ENCODE measurements around the gene KIF12. TPM values are rescaled to one million over a fixed set of nuclear protein-coding genes. Genes with fewer than 3 reads are reported as not detected.
A peak's percentile ranks its signal among the peaks of the same experiment; 100 is the strongest.

Gene KIF12
- total and polyA plus RNA-seq, 2 of the 13 experiments (the other 11 are each of a cell fraction or from before 2014, with no cell fraction given): 1.8 to 12.5 TPM

DNA sequence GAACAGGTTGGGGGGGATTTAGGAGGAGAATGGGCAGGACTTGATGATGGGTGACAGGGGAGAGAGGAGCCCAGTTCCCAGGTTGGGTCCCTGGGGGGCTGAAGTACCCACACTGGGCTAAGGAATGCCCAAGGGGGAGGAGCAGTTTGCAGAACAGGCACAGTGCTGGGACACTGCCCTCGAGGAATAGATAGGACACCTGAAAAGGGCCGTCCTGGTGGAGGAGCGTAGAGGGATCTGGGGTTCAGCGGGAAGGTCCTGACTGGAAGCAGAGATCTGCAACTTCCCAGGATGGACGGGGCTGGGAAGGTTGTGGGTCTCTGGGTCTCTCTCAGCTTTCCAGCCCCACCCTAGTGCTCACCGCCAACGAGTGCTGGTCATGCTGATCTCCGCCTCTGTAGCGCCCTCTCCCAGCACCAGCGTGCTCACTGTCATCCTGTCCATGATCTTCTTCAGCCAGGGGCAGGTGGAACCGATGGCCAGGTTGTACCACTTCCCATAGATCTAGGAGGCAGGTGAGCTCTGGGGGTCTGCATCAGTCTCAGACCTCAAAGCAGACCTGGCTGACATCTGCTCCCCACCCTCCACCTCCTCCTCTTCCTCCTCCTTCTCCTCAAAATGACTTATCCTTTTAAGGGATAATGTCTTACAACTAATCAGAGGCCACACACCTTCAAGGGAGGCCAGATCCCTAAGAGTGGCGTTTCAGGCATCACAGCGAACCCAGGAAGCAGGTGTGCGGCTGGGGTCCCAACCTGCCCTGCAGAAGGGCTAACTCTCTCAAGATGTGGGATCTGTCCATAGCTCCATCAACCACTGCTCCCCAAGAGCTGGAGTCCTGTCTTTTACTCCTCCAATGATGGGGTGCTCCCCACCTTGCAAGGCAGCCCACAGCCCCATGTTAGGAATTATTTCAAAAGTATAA, 22.6 kb downstream of the KIF12 start (continued):
- TF ChIP-seq ZNF180 (CRISPR knock-in tag; IDR thresholded peaks at IDR 0.05; ENCODE audit: borderline replicate concordance, low read depth) (no peak), POLR2G (IDR thresholded peaks at IDR 0.05; ENCODE audit: low read depth, low read length) (peak; percentile 6; the same call in 1 of the 2 replicates), ZNF260 (CRISPR knock-in tag; IDR thresholded peaks at IDR 0.05; ENCODE audit: borderline replicate concordance, low read depth) (no peak), MXD4 (CRISPR knock-in tag; IDR thresholded peaks at IDR 0.05) (no peak; the same call in 1 of the 2 replicates), CBX1 (IDR thresholded peaks at IDR 0.05; ENCODE audit: low read depth) (no peak), PAF1 (CRISPR knock-in tag; IDR thresholded peaks at IDR 0.05) (no peak), ZC3H4 (CRISPR knock-in tag; IDR thresholded peaks at IDR 0.05; ENCODE audit: borderline replicate concordance) (no peak), ZSCAN9 (CRISPR knock-in tag; IDR thresholded peaks at IDR 0.05; ENCODE audit: borderline replicate concordance) (0 out of 2 replicates have a peak, but pooled peaks have one; percentile 53), ZNF484 (CRISPR knock-in tag; IDR thresholded peaks at IDR 0.05; ENCODE audit: borderline replicate concordance, low read depth) (no peak), ZNF530 (CRISPR knock-in tag; IDR thresholded peaks at IDR 0.05; ENCODE audit: low read depth) (no peak), HNF4A (CRISPR knock-in tag; IDR thresholded peaks at IDR 0.05) (no peak), NFRKB (IDR thresholded peaks at IDR 0.05) (no peak), ZBTB8A (CRISPR knock-in tag; IDR thresholded peaks at IDR 0.05; ENCODE audit: borderline replicate concordance, low read depth) (no peak), PRMT3 (CRISPR knock-in tag; IDR thresholded peaks at IDR 0.05; ENCODE audit: borderline replicate concordance, low read depth) (no peak), ZNF841 (CRISPR knock-in tag; IDR thresholded peaks at IDR 0.05; ENCODE audit: borderline replicate concordance) (no peak)
- TF ChIP-seq, protein P1, sequence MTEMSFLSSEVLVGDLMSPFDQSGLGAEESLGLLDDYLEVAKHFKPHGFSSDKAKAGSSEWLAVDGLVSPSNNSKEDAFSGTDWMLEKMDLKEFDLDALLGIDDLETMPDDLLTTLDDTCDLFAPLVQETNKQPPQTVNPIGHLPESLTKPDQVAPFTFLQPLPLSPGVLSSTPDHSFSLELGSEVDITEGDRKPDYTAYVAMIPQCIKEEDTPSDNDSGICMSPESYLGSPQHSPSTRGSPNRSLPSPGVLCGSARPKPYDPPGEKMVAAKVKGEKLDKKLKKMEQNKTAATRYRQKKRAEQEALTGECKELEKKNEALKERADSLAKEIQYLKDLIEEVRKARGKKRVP (CRISPR knock-in tag; IDR thresholded peaks at IDR 0.05): no peak
- TF ChIP-seq, protein P2, sequence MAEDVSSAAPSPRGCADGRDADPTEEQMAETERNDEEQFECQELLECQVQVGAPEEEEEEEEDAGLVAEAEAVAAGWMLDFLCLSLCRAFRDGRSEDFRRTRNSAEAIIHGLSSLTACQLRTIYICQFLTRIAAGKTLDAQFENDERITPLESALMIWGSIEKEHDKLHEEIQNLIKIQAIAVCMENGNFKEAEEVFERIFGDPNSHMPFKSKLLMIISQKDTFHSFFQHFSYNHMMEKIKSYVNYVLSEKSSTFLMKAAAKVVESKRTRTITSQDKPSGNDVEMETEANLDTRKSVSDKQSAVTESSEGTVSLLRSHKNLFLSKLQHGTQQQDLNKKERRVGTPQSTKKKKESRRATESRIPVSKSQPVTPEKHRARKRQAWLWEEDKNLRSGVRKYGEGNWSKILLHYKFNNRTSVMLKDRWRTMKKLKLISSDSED (CRISPR knock-in tag; IDR thresholded peaks at IDR 0.05): no peak
- TF ChIP-seq, protein P3, sequence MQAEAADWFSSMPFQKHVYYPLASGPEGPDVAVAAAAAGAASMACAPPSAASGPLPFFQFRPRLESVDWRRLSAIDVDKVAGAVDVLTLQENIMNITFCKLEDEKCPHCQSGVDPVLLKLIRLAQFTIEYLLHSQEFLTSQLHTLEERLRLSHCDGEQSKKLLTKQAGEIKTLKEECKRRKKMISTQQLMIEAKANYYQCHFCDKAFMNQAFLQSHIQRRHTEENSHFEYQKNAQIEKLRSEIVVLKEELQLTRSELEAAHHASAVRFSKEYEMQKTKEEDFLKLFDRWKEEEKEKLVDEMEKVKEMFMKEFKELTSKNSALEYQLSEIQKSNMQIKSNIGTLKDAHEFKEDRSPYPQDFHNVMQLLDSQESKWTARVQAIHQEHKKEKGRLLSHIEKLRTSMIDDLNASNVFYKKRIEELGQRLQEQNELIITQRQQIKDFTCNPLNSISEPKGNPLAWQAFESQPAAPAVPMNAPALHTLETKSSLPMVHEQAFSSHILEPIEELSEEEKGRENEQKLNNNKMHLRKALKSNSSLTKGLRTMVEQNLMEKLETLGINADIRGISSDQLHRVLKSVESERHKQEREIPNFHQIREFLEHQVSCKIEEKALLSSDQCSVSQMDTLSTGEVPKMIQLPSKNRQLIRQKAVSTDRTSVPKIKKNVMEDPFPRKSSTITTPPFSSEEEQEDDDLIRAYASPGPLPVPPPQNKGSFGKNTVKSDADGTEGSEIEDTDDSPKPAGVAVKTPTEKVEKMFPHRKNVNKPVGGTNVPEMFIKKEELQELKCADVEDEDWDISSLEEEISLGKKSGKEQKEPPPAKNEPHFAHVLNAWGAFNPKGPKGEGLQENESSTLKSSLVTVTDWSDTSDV (CRISPR knock-in tag; IDR thresholded peaks at IDR 0.05): no peak
- TF ChIP-seq, protein P4, sequence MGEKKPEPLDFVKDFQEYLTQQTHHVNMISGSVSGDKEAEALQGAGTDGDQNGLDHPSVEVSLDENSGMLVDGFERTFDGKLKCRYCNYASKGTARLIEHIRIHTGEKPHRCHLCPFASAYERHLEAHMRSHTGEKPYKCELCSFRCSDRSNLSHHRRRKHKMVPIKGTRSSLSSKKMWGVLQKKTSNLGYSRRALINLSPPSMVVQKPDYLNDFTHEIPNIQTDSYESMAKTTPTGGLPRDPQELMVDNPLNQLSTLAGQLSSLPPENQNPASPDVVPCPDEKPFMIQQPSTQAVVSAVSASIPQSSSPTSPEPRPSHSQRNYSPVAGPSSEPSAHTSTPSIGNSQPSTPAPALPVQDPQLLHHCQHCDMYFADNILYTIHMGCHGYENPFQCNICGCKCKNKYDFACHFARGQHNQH (CRISPR knock-in tag; IDR thresholded peaks at IDR 0.05): peak; percentile 16; the same call in 1 of the 2 replicates
- TF ChIP-seq, protein P5, sequence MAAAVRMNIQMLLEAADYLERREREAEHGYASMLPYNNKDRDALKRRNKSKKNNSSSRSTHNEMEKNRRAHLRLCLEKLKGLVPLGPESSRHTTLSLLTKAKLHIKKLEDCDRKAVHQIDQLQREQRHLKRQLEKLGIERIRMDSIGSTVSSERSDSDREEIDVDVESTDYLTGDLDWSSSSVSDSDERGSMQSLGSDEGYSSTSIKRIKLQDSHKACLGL (CRISPR knock-in tag; IDR thresholded peaks at IDR 0.05): peak; percentile 30; the same call in 1 of the 2 replicates
- TF ChIP-seq, protein P6, sequence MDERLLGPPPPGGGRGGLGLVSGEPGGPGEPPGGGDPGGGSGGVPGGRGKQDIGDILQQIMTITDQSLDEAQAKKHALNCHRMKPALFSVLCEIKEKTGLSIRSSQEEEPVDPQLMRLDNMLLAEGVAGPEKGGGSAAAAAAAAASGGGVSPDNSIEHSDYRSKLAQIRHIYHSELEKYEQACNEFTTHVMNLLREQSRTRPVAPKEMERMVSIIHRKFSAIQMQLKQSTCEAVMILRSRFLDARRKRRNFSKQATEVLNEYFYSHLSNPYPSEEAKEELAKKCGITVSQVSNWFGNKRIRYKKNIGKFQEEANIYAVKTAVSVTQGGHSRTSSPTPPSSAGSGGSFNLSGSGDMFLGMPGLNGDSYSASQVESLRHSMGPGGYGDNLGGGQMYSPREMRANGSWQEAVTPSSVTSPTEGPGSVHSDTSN (CRISPR knock-in tag; IDR thresholded peaks at IDR 0.05): no peak
